Activated effector memory CD4-positive, alpha-beta T cell treated with Interleukin-2 at 50 U/mL for 16 hours (primary cell): ENCODE results near the gene ETNPPL.

ENCODE experiments used
- DNase-seq: peaks from one replicate; pipeline ENCODE4 v3.0.0-alpha.2; 2020

ETNPPL gene

DNA sequence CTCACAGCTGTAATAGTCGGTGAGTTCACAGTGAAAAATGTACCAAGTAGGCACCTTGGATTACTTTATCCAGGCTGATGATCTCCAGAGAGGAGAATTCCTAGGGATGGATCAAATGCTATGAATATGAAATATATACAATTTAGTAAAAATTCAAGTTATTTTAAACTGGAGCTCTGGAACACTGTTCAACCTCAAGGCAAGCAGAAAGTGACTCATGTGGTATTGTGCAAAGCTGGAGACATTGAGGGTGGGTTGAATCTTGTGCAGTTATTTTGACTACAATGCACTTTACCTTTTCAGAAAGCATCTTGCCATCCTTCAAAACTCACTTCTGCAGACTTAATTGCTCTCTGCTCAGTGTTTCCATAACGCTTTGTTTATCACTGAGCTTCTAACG, 69.0 kb downstream of the ETNPPL start:
- no peak for DNase-seq

DNA sequence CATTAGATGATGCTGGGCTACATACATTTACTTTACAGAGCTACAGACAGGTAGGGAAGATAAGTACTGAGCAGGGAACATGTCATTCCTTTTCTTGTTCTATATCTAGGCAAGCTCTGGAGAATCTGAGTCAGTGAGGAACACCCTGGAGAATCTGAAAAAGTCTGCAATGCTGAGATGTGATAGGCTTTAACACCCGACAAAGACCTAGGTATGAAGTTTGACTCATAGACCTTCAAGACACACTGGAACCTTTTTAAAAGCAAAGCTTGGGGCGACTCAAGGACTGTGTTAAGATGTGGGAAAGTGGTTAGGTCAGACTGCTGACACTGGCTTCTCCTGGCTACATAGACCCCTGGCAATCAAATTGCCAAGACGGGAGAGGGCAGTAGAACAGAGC, 69.6 kb downstream of the ETNPPL start:
- DNase-seq: no peak
